AG09309 (cell line): ENCODE measurements around the gene FAM98C.
A peak's percentile ranks its signal among the peaks of the same experiment; 100 is the strongest.

Experiments
- DNase-seq: peaks from one replicate; pipeline ENCODE4 v3.0.0-alpha.2; 2010; ENCODE audit warnings: low read depth
- H3K4me3 ChIP-seq: 2 replicates; pipeline ENCODE4 v1.5.1; 2011; ENCODE audit warnings: mild to moderate bottlenecking, low read depth, low read length, moderate library complexity; ENCODE audit not compliant: control insufficient read depth
- CTCF ChIP-seq: IDR thresholded peaks from 2 replicates; pipeline ENCODE4 v1.5.1; 2011; ENCODE audit warnings: mild to moderate bottlenecking, low read depth, low read length, inconsistent platforms; ENCODE audit not compliant: insufficient read depth, control insufficient read depth; ENCODE audit errors: missing control alignments

The FAM98C gene

DNA sequence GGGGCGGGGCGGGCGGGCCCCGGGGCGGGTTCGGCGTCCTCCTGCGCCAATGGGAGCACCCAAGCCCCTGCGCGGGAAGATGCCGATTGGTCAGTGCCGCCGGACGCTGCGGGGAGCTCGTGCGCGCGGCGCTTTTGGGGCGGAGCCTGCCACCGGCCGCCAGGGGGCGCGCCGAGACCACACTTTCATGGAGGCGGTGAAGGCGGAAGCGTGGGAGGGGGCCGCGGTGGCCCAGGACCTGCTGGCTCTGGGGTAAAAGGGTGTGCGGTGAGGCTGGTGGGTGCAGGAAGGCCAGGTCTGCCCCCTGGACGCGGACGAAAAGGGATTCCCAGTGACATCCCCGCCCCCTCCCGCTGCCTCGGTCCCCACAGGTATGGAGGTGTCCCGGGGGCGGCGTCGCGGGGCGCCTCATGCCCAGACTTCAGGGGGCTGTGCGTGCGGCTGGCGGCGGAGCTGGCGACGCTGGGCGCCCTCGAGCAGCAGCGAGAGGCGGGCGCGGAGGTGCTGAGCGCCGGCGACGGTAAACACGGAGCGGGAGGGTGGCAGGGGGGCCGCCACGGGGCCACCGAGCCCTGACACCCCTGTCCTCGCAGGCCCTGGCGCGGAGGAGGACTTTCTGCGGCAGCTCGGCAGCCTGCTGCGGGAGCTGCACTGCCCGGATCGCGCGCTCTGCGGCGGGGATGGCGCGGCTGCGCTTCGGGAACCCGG, at the start of gene FAM98C:
Gene FAM98C (plus strand): TSS at position 127 of the 708 bp plus-strand sequence. CDS start 61 bp downstream, at position 188.
- TF ChIP-seq CTCF: peak; percentile 67
- peak; percentile 78 for DNase-seq
- peak within 1 kb of the TSS; percentile 99 for H3K4me3 ChIP-seq

DNA sequence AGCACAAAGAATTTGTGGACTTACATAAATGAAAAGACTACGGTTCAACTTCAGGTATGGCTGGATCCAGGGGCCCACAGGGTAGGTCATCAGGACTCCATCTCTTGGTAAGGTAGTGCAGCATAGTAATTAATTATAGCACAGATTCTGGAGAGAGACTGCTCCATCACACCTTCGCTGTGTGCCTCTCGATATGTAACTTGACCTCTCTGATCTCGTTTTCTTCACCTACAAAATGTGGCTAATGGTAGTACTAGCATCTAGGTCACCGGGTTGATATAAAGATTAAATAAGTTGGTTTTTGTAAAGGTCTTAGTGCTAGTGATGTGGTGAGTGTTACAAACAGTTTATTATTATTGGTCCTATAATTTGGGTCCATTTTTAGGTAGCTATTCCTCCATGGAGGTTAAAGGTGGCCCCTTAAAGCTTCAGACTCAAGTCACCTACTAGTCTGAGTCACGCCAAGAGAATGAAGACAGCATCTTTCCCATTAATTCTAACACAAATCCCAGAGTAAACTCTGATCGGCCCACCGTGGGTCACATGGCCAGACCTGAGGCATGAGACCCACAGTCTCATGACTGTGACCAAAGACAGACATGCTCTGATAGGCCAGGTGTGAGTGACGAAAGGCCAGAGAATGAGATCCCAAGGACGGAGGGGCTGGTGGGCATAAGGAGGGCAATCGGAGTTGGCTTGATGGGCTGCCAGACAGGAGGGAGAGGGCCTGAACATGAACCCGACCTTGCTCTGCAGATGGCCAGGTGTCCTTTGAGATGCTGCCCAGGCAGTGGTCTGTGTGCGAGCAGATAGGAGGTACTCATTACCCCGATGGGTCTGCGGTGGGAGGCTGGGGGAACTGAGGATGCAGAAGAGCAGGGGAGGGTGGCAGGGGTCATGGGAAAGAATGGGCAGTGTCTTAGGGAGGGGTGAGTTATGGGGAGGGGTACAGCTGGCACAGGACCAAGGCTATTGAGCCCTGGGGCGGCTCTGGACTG, 46.9 kb upstream of the FAM98C start:
- no peak for TF ChIP-seq CTCF
- no peak overlapping the region for H3K4me3 ChIP-seq
- DNase-seq: no peak

- H3K4me3 ChIP-seq: no peak overlapping the region
- DNase-seq: no peak
- TF ChIP-seq CTCF: no peak
These were observed 44.8 kb upstream of the FAM98C start for GRCh38 chr19:38358071-38358470.

- TF ChIP-seq CTCF: no peak
- no peak for DNase-seq
- no peak overlapping the region for H3K4me3 ChIP-seq
These were observed 43.5 kb upstream of the FAM98C start for GRCh38 chr19:38359242-38360021.

DNA sequence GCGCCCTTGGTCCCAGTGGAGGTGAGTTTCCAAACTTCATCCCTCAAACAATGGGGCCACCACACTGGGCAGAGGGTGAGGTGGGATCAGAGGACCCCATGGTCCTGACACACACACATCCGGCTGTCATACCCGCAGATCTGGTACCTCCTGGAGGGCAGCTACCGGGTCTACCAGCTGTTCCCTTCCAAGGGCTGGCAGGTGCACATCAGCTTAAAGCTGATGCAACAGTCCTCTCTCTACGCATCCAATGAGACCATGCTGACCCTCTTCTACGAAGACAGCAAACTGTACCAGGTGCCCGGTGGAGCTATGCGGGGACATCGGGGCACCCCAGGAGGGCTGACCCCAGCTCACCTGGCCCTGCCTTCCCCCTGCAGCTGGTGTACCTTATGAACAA, 42.5 kb upstream of the FAM98C start:
- no peak for TF ChIP-seq CTCF
- no peak for DNase-seq
- no peak overlapping the region for H3K4me3 ChIP-seq

DNA sequence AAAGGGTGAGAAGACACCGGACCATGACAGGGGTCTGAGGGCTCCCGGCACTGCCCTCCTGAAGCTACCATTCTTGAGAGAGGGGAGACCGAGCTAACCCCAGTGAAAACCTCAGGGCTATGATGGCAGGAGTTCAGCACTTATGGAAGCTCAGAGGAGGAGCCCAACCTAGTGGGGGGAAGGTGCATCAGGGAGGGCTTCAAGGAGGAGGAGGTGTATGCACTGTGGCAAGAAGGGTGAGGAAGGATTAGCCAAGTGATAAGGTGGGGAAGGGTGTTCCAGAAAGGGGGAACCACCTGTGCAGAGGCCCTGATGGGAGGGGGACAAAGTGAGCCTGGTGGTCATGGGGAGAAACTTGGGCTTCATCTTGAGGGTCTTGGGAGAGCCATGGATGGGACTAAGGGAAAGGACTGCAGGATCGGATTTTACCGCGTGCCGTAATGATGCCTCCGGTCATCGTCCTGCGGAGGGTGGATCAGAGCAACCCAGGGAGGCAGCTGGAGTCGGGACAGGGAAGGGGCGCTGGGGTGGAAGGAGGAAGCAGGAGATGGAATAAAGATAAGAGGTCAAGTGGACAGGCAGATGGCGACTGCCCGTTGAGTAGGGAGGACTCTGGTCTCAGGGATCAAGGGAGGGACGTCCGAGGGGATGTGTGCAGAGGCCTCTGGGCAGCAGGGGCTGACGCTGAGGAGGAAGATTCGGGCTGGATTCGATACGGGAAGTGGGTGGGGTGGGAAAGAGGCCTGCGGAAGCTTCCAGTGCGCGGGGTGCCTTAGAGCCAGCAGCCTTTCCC, 41.9 kb upstream of the FAM98C start:
- peak overlapping the region; percentile 70 for H3K4me3 ChIP-seq
- no peak for DNase-seq
- TF ChIP-seq CTCF: no peak
